PC-9 (cell line): ENCODE data around the gene XXYLT1.

Experiments
- CTCF ChIP-seq: fragments of 200-600 bp; sonication (generic); conservative IDR thresholded peaks from 2 replicates; pipeline ENCODE4 v1.6.1; 2017; ENCODE audit warnings: mixed run types, antibody characterized with exemption, mild to moderate bottlenecking, moderate library complexity
- EZH2 ChIP-seq: fragments of 200-600 bp; sonication (generic); IDR thresholded peaks from 2 replicates; pipeline ENCODE4 v1.8.0; 2017; ENCODE audit warnings: antibody characterized with exemption, low read depth

GRCh38 chr3:195068084-195069080, 202.6 kb downstream of the XXYLT1 start:
- no peak for TF ChIP-seq EZH2
- TF ChIP-seq CTCF: no peak
